Lower leg skin (tissue), 3 donors: ENCODE data around the gene WIPF2.

Source experiments
- CTCF ChIP-seq, 3 donors: fragments of 450-650 bp; IDR thresholded peaks; one replicate each; pipeline ENCODE4 v1.5.1; 2016; ENCODE audit warnings: antibody characterized with exemption in 3 of 3, mild to moderate bottlenecking in 3 of 3, moderate library complexity in 2 of 3
- POLR2A ChIP-seq, 2 donors: fragments of 450-650 bp; IDR thresholded peaks; one replicate each; pipeline ENCODE4 v1.6.1; 2016 to 2017; ENCODE audit warnings: antibody characterized with exemption in 2 of 2, mild to moderate bottlenecking in 1 of 2, moderate library complexity in 1 of 2

GRCh38 chr17:40190197-40191021, 28.7 kb upstream of the WIPF2 start:
- TF ChIP-seq CTCF (IDR thresholded peaks at IDR 0.05) (no peak), POLR2A (IDR thresholded peaks at IDR 0.05) (no peak)
